ENCODE results near the gene CTAGE1. TPM values are rescaled to one million over a fixed set of nuclear protein-coding genes. Genes with fewer than 3 reads are reported as not detected.

The CTAGE1 gene
- total RNA-seq, 4 donors from 2014 or later: not detected

GRCh38 chr18:22446325-22446724, 28.6 kb upstream of the CTAGE1 start:
- 81 to 85% methylated on average over 6 of the region's 6 CpGs for WGBS, 2 donors

GRCh38 chr18:22441638-22442037, 23.9 kb upstream of the CTAGE1 start:
- DNase-seq (ENCODE audit: low spot score in 2 of 2): no peak
- no peak overlapping the region for H3K4me3 ChIP-seq (ENCODE audit: low read depth, poor library complexity, severe bottlenecking)
- intact Hi-C loops (cut with DNase I; ENCODE audit: low total_unique reads): loop anchor here (10.0 kb wide), 1 partner anchor 63 kb away; no protein-coding TSS in a partner anchor
- TF ChIP-seq CTCF (IDR thresholded peaks at IDR 0.05) (no peak), POLR2A (IDR thresholded peaks at IDR 0.05) (no peak)

More at GRCh38 chr18:22446325-22446724, 28.6 kb upstream of the CTAGE1 start:
- no peak for TF ChIP-seq POLR2A (IDR thresholded peaks at IDR 0.05)
- no peak for TF ChIP-seq CTCF (IDR thresholded peaks at IDR 0.05)
- intact Hi-C loops (cut with DNase I; ENCODE audit: low total_unique reads): loop anchor here (10.0 kb wide), 1 partner anchor 58 kb away; no protein-coding TSS in a partner anchor
- H3K4me3 ChIP-seq (ENCODE audit: low read depth, poor library complexity, severe bottlenecking): no peak overlapping the region
- DNase-seq (ENCODE audit: low spot score in 2 of 2): no peak

- intact Hi-C loops (cut with DNase I; ENCODE audit: low total_unique reads): no loop called here
- H3K4me3 ChIP-seq (ENCODE audit: low read depth, poor library complexity, severe bottlenecking): no peak overlapping the region
- no peak for DNase-seq (ENCODE audit: low spot score in 2 of 2)
- no peak for TF ChIP-seq CTCF (IDR thresholded peaks at IDR 0.05)
- no peak for TF ChIP-seq POLR2A (IDR thresholded peaks at IDR 0.05)
These were observed 21.7 kb upstream of the CTAGE1 start for GRCh38 chr18:22439447-22439846.

DNA sequence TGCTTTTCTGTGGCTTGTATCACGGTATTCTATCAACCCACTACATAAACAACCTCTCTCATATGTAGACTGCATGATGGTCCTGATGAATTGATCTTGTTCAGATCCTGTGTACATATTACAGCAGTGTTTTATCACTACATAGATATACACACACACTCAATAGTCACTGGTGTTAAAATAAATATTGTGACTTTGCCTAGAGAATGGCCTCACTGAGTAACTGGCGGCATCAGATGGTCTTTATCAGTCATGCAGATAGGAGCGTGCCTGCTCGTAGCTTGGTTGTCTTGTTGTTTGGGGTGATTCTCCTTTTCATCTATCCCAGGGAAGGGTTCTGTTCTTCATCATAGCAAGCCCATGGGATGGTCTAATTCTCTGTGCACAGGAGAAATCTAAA, 18.4 kb upstream of the CTAGE1 start:
- no peak for TF ChIP-seq POLR2A (IDR thresholded peaks at IDR 0.05)
- TF ChIP-seq CTCF (IDR thresholded peaks at IDR 0.05): no peak
- WGBS, 2 donors: 87 to 92% methylated on average over 4 of the region's 4 CpGs
- H3K4me3 ChIP-seq (ENCODE audit: low read depth, poor library complexity, severe bottlenecking): no peak overlapping the region
- no peak for DNase-seq (ENCODE audit: low spot score in 2 of 2)
- intact Hi-C loops (cut with DNase I; ENCODE audit: low total_unique reads): no loop called here

- no peak overlapping the region for H3K4me3 ChIP-seq (ENCODE audit: low read depth, poor library complexity, severe bottlenecking)
- DNase-seq (ENCODE audit: low spot score in 2 of 2): no peak
- intact Hi-C loops (cut with DNase I; ENCODE audit: low total_unique reads): no loop called here
- WGBS, 2 donors: 80 to 82% methylated on average over 5 of the region's 5 CpGs
- TF ChIP-seq POLR2A (IDR thresholded peaks at IDR 0.05) (no peak), CTCF (IDR thresholded peaks at IDR 0.05) (no peak)
These were observed 17.4 kb upstream of the CTAGE1 start for GRCh38 chr18:22434973-22435608.

DNA sequence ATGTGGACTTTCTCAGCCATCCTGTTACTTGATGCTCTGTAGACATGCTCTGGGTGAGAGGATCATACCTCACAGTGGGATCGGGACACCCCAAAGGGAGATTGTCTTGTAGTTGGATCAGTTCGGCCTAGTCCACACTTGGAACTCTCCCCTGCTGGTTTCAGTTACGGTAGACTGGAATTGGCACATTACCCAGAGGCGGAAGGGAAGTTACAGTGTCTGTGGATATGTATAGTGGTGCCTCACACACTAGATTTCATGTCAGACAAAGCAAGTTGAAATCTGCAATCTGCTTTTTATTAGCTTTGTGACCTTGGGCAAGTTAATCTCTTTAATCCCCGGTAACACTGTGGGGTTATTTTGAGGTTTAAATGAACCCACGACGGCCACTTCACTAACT, 16.2 kb upstream of the CTAGE1 start:
- TF ChIP-seq CTCF (IDR thresholded peaks at IDR 0.05): no peak
- no peak for TF ChIP-seq POLR2A (IDR thresholded peaks at IDR 0.05)
- 37 to 50% methylated on average over 7 of the region's 7 CpGs for WGBS, 2 donors

More for the DNA sequence above, 16.2 kb upstream of the CTAGE1 start:
- H3K4me3 ChIP-seq (ENCODE audit: low read depth, poor library complexity, severe bottlenecking): no peak overlapping the region
- DNase-seq (ENCODE audit: low spot score in 2 of 2): no peak
- intact Hi-C loops (cut with DNase I; ENCODE audit: low total_unique reads): no loop called here

All from lower leg skin (tissue), 4 donors.